OCI-LY7 (cell line): ENCODE measurements around the gene KIF7. TPM values are rescaled to one million over a fixed set of nuclear protein-coding genes. Genes with fewer than 3 reads are reported as not detected.

Experiments
- BruUV-seq: library from RNA; stranded (reverse); fragments of 400-500 nt; replicated peaks from 2 replicates; lab custom pipeline; 2021; lab: Mats Ljungman, UMichigan
- CTCF ChIA-PET: fragments of 300-600 bp; sonication (Branson Sonifier 250); formaldehyde crosslinking; loops from one replicate; lab custom pipeline; 2022; ENCODE audit warnings: antibody characterized with exemption; ENCODE audit not compliant: unreplicated experiment; lab: Charles Lee
- POLR2A ChIA-PET: fragments of 300-600 bp; sonication (Branson Sonifier 250); formaldehyde crosslinking; loops from one replicate; lab custom pipeline; 2022; ENCODE audit warnings: antibody characterized with exemption; lab: Charles Lee
- DNase-seq: peaks from one replicate; pipeline ENCODE4 v3.0.0-alpha.2; 2015; ENCODE audit warnings: low spot score
- H2AFZ ChIP-seq: fragments of 200-600 bp; sonication (generic), shearing (Covaris generic); 2 replicates; pipeline ENCODE4 v1.6.1; 2014; ENCODE audit warnings: mild to moderate bottlenecking, antibody characterized with exemption, low read length, moderate library complexity
- H3K27ac ChIP-seq: fragments of 200-600 bp; sonication (generic); 2 replicates; pipeline ENCODE4 v1.5.1; 2014; ENCODE audit warnings: mixed run types, low read depth, mild to moderate bottlenecking, moderate library complexity, low read length, inconsistent platforms; ENCODE audit not compliant: poor library complexity, severe bottlenecking
- H3K36me3 ChIP-seq: fragments of 200-600 bp; sonication (generic); 2 replicates; pipeline ENCODE4 v1.6.1; 2014; ENCODE audit warnings: mild to moderate bottlenecking, antibody characterized with exemption, low read length, moderate library complexity, mixed read lengths; ENCODE audit not compliant: insufficient read depth
- H3K4me1 ChIP-seq: fragments of 200-600 bp; sonication (generic); 2 replicates; pipeline ENCODE4 v1.5.1; 2014; ENCODE audit warnings: mild to moderate bottlenecking, low read length; ENCODE audit not compliant: insufficient read depth, poor library complexity, severe bottlenecking
- H3K4me2 ChIP-seq: fragments of 200-600 bp; sonication (generic); 2 replicates; pipeline ENCODE4 v1.6.1; 2014; ENCODE audit warnings: mild to moderate bottlenecking, low read length
- H3K4me3 ChIP-seq: fragments of 200-600 bp; sonication (generic); 2 replicates; pipeline ENCODE4 v1.5.1; 2014; ENCODE audit warnings: mild to moderate bottlenecking, low read depth, low read length; ENCODE audit not compliant: poor library complexity, severe bottlenecking
- H3K79me2 ChIP-seq: fragments of 200-600 bp; sonication (generic); 2 replicates; pipeline ENCODE4 v1.6.1; 2016; ENCODE audit warnings: low read depth, mild to moderate bottlenecking, low read length, moderate library complexity, mixed read lengths; ENCODE audit not compliant: insufficient read depth
- H3K9me2 ChIP-seq: fragments of 200-600 bp; sonication (generic); 2 replicates; pipeline ENCODE4 v1.6.1; 2016; ENCODE audit warnings: mild to moderate bottlenecking, low read length, mixed read lengths; ENCODE audit not compliant: insufficient read depth
- H3K9me3 ChIP-seq: fragments of 200-600 bp; sonication (generic); 2 replicates; pipeline ENCODE4 v1.6.1; 2014; ENCODE audit warnings: mild to moderate bottlenecking, mixed run types, low read length, mixed read lengths
- H4K20me1 ChIP-seq: fragments of 200-600 bp; sonication (generic); 2 replicates; pipeline ENCODE4 v1.6.1; 2014; ENCODE audit warnings: mild to moderate bottlenecking, antibody characterized with exemption, low read length, moderate library complexity, mixed read lengths; ENCODE audit not compliant: insufficient read depth
- EZH2phosphoT487 ChIP-seq: fragments of 200-600 bp; sonication (generic); IDR thresholded peaks from 2 replicates; pipeline ENCODE4 v1.6.1; 2018; ENCODE audit warnings: low read depth, borderline replicate concordance, mild to moderate bottlenecking, mixed run types, antibody characterized with exemption, low read length, moderate library complexity, mixed read lengths
- intact Hi-C: fragments of 100-400 bp; cut with micrococcal nuclease; formaldehyde crosslinking; loops from one replicate; pipeline ENCODE4 v1.10.0; 2022; ENCODE audit not compliant: unreplicated experiment
- total RNA-seq, 2 experiments: library from RNA; depleted of rRNA in 1 of 2; stranded (reverse); fragments of >200 nt in 1 of 2; shearing (Covaris generic) in 1 of 2; gene quantifications; 2 replicates each; pipeline ENCODE4 v1.2.3, GENCODE V29; 2014 to 2022
- TF ChIP-seq, protein P1 (sequence below): fragments of 200-600 bp; sonication (generic); conservative IDR thresholded peaks from 2 replicates; pipeline ENCODE4 v1.5.1; 2014; ENCODE audit warnings: mild to moderate bottlenecking, antibody characterized with exemption, low read length, moderate library complexity, mixed read lengths

The KIF7 gene
- total RNA-seq, 2 experiments from 2014 or later: 0.10 TPM; not detected in 1

DNA sequence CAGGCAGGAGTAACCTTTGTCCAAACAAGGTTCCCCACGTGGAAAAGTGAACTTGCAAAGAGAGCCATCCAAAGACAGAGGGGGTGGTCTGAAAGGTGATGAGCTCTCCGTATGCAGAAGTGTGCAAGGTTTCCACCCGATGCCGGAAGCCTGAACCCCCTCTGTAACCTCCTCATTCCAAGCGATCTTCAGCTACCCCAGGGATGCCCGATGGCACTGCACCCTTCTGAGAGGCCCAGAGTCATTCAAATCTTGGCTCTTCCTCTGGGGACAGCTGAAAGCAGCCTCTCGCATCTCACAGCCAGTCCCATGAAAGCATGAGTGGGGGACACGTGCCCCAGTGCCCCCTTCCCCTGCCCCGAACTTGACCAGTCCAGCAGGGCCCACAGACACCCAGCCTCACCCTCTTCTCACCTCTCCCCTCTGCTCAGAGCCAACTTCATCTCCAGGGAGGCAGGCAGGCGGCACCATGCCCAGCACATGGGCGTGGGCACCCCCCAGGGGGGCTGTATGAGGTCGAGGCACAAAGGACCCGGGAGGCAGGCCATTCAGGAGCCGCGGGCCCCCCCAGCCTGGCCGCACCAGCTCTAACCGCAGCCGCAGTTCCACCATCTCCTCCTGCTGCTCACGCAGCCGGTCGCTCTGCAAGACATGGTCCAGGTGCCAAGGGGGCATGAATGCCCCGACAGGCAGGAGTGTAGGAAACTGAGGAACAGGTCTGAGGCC lies 8.7 kb downstream of the KIF7 start:
- Histone ChIP-seq H3K27ac (no peak overlapping the region), H3K9me2 (no peaks in the 10 kb centered on the region), H4K20me1 (no peaks in the 10 kb centered on the region), H3K36me3 (no peaks in the 10 kb centered on the region), H3K9me3 (no peaks in the 10 kb centered on the region), H3K4me2 (no peak overlapping the region), H2AFZ (no peak overlapping the region), H3K4me1 (no peaks in the 10 kb centered on the region), H3K79me2 (no peaks in the 10 kb centered on the region), H3K4me3 (no peak overlapping the region)
- POLR2A ChIA-PET: interaction anchor here (0.6 kb wide), 1 partner anchor 315 kb away, joined by 3 read pairs; no protein-coding TSS in a partner anchor
- no TSS peak for BruUV-seq
- intact Hi-C loops: no loop called here
- CTCF ChIA-PET: no interaction called here
- no peak for DNase-seq
- TF ChIP-seq EZH2phosphoT487: no peak
- TF ChIP-seq, protein P1, sequence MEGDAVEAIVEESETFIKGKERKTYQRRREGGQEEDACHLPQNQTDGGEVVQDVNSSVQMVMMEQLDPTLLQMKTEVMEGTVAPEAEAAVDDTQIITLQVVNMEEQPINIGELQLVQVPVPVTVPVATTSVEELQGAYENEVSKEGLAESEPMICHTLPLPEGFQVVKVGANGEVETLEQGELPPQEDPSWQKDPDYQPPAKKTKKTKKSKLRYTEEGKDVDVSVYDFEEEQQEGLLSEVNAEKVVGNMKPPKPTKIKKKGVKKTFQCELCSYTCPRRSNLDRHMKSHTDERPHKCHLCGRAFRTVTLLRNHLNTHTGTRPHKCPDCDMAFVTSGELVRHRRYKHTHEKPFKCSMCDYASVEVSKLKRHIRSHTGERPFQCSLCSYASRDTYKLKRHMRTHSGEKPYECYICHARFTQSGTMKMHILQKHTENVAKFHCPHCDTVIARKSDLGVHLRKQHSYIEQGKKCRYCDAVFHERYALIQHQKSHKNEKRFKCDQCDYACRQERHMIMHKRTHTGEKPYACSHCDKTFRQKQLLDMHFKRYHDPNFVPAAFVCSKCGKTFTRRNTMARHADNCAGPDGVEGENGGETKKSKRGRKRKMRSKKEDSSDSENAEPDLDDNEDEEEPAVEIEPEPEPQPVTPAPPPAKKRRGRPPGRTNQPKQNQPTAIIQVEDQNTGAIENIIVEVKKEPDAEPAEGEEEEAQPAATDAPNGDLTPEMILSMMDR: no peak

DNA sequence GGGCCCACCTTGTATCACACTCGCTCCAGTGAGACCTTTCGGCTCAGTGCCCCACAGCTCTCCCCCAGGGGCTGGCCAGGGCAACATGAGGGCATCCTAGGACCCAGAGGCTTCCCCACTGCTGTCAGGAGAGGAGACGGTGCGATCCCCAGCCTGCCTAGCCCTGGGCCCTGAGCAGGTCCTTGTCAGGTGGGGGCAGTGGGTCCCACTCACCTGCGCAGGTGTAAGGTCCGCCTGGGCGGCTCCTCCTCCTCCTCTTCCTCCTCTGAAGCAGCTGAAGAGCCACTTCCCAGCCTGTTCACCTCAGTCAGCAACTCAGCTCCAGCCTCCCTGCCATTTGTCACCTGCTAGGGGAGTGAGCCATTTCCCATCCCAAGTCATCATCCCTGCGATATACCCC lies 9.6 kb downstream of the KIF7 start:
- no peaks in the 10 kb centered on the region for H3K79me2 ChIP-seq
- no peak overlapping the region for H3K27ac ChIP-seq
- no peak overlapping the region for H3K4me2 ChIP-seq
- no peak for TF ChIP-seq EZH2phosphoT487
- TF ChIP-seq, protein P1: no peak
- ChIA-PET POLR2A (no interaction called here), CTCF (no interaction called here)
- H2AFZ ChIP-seq: no peak overlapping the region
- H3K9me2 ChIP-seq: no peaks in the 10 kb centered on the region
- DNase-seq: no peak
- H4K20me1 ChIP-seq: no peaks in the 10 kb centered on the region
- no peaks in the 10 kb centered on the region for H3K9me3 ChIP-seq
- no peaks in the 10 kb centered on the region for H3K4me1 ChIP-seq
- intact Hi-C loops: no loop called here
- H3K36me3 ChIP-seq: no peaks in the 10 kb centered on the region
- H3K4me3 ChIP-seq: no peak overlapping the region
- no TSS peak for BruUV-seq

DNA sequence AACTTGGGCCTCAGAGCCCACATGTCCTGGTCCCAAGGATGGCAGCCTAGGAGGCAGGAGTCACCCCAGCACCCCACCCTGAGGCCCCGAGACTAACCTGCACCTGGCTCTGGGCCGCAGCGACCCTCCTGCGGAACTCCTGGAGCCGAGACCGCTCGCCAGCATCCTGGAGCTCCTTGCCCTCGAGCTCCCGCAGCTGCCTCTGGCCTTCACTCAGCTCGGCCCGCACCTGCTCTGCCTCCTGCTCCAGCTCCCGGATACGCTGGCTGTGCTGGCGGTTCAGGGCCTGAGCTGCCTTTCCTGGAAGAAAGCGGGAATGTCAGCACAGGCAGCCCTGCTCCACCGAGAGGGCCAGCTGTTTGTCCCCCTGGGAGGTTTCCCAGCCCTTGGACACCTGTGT lies 13.2 kb downstream of the KIF7 start:
- no TSS peak for BruUV-seq
- Histone ChIP-seq H3K9me2 (no peaks in the 10 kb centered on the region), H3K79me2 (no peaks in the 10 kb centered on the region), H3K4me3 (no peak overlapping the region), H2AFZ (no peak overlapping the region), H3K4me1 (no peaks in the 10 kb centered on the region), H3K36me3 (no peaks in the 10 kb centered on the region), H3K4me2 (no peak overlapping the region), H4K20me1 (no peaks in the 10 kb centered on the region), H3K9me3 (no peaks in the 10 kb centered on the region), H3K27ac (no peak overlapping the region)
- TF ChIP-seq, protein P1: no peak
- no peak for TF ChIP-seq EZH2phosphoT487
- CTCF ChIA-PET: no interaction called here
- POLR2A ChIA-PET: no interaction called here
- DNase-seq: no peak
- intact Hi-C loops: no loop called here
